DND-41 (cell line): ENCODE measurements around the gene CTCF.

ENCODE experiments used
- CTCF ChIP-seq: IDR thresholded peaks from 2 replicates; pipeline ENCODE4 v1.5.1; 2012; ENCODE audit warnings: borderline replicate concordance, low read length, moderate library complexity, mild to moderate bottlenecking; ENCODE audit not compliant: poor library complexity, severe bottlenecking; ENCODE audit errors: extremely low read depth
- EZH2 ChIP-seq: IDR thresholded peaks from 3 replicates; pipeline ENCODE4 v1.6.1; 2012; ENCODE audit warnings: borderline replicate concordance, low read depth, mild to moderate bottlenecking, moderate library complexity, low read length, inconsistent platforms; ENCODE audit not compliant: severe bottlenecking

GRCh38 chr16:67526149-67526791, 36.1 kb upstream of the CTCF start:
- TF ChIP-seq CTCF (no peak), EZH2 (no peak)
